Measurements from ENCODE around the gene CNGB1. TPM values are rescaled to one million over a fixed set of nuclear protein-coding genes. Genes with fewer than 3 reads are reported as not detected.
"Not testable (repeated sequence)": the region's sequence is repeated elsewhere in the genome, so short reads cannot be mapped to it uniquely, and the experiment has no call there.

Gene CNGB1
- total RNA-seq, 1 donor from 2014 or later = not detected

- Histone ChIP-seq H3K36me3 (no peaks in the 10 kb centered on the region), H3K9me3 (ENCODE audit: low read depth) (no peaks in the 10 kb centered on the region), H4K20me1 (ENCODE audit: low read depth) (no peaks in the 10 kb centered on the region), H3K4me2 (peak overlapping the region; percentile 73), H3K27ac (no peak overlapping the region), H3K27me3 (no peaks in the 10 kb centered on the region), H2AFZ (replicated peaks) (no peak overlapping the region), H3K4me3 (peak overlapping the region; percentile 44), H3K79me2 (ENCODE audit: low read depth) (no peaks in the 10 kb centered on the region), H3K4me1 (peaks cover 8% of the 10 kb centered on the region), H3F3A (ENCODE audit: low read depth) (no peaks in the 10 kb centered on the region), H3K9ac (no peak overlapping the region)
- Mint-ChIP-seq H3K9me3 (no peaks in the 10 kb centered on the region), H3K27me3 (ENCODE audit: insufficient read depth, low read depth) (peaks cover 6% of the 10 kb centered on the region), H3K27ac (no peak overlapping the region), H3K4me3 (peak overlapping the region; percentile 58), H3K36me3 (no peaks in the 10 kb centered on the region), H3K4me1 (peaks cover 10% of the 10 kb centered on the region)
- TF ChIP-seq CTCF (IDR thresholded peaks at IDR 0.05) (no peak), EZH2phosphoT487 (IDR thresholded peaks at IDR 0.05) (no peak), EZH2 (IDR thresholded peaks at IDR 0.05) (no peak)
- DNase-seq (ENCODE audit: low spot score) = peak; percentile 50
Measured at GRCh38 chr16:57873218-57873617, 97.7 kb downstream of the CNGB1 start.

- not testable (repeated sequence) for H3K9me3 ChIP-seq (ENCODE audit: low read depth); H3K27me3 Mint-ChIP-seq (ENCODE audit: insufficient read depth, low read depth); H3F3A ChIP-seq (ENCODE audit: low read depth); H3K9me3 Mint-ChIP-seq; H3K9ac ChIP-seq; H3K4me3 Mint-ChIP-seq; H3K36me3 Mint-ChIP-seq; H4K20me1 ChIP-seq (ENCODE audit: low read depth); DNase-seq (ENCODE audit: low spot score); H3K4me1 Mint-ChIP-seq; H3K79me2 ChIP-seq (ENCODE audit: low read depth); H3K36me3 ChIP-seq; H3K27me3 ChIP-seq; H2AFZ ChIP-seq (replicated peaks); H3K4me1 ChIP-seq; H3K27ac Mint-ChIP-seq; H3K27ac ChIP-seq
- Histone ChIP-seq H3K4me3 (peak overlapping the region; percentile 44), H3K4me2 (peak overlapping the region; percentile 73)
Measured at GRCh38 chr16:57872764-57873163, 98.2 kb downstream of the CNGB1 start.

- DNase-seq (ENCODE audit: low spot score) = no peak
- no peak overlapping the region for H3K4me3 ChIP-seq
- Mint-ChIP-seq H3K4me3 (no peak overlapping the region), H3K36me3 (no peaks in the 10 kb centered on the region), H3K9me3 (no peaks in the 10 kb centered on the region), H3K27me3 (ENCODE audit: insufficient read depth, low read depth) (peaks cover 5% of the 10 kb centered on the region), H3K27ac (no peak overlapping the region), H3K4me1 (peaks cover 10% of the 10 kb centered on the region)
- H3K4me2 ChIP-seq = no peak overlapping the region
- TF ChIP-seq EZH2 (IDR thresholded peaks at IDR 0.05) (no peak), EZH2phosphoT487 (IDR thresholded peaks at IDR 0.05) (no peak), CTCF (IDR thresholded peaks at IDR 0.05) (no peak)
- H3F3A ChIP-seq (ENCODE audit: low read depth) = no peaks in the 10 kb centered on the region
- no peaks in the 10 kb centered on the region for H3K36me3 ChIP-seq
- H3K79me2 ChIP-seq (ENCODE audit: low read depth) = no peaks in the 10 kb centered on the region
- H3K27ac ChIP-seq = no peak overlapping the region
- H2AFZ ChIP-seq (replicated peaks) = no peak overlapping the region
- no peaks in the 10 kb centered on the region for H3K9me3 ChIP-seq (ENCODE audit: low read depth)
- peaks cover 8% of the 10 kb centered on the region for H3K4me1 ChIP-seq
- H3K27me3 ChIP-seq = no peaks in the 10 kb centered on the region
- H3K9ac ChIP-seq = no peak overlapping the region
- no peaks in the 10 kb centered on the region for H4K20me1 ChIP-seq (ENCODE audit: low read depth)
Measured at GRCh38 chr16:57871456-57871855, 99.5 kb downstream of the CNGB1 start.

GRCh38 chr16:57870753-57871454, 100.0 kb downstream of the CNGB1 start:
- Histone ChIP-seq H3F3A (ENCODE audit: low read depth) (no peaks in the 10 kb centered on the region), H3K79me2 (ENCODE audit: low read depth) (no peaks in the 10 kb centered on the region), H3K4me3 (no peak overlapping the region), H3K4me1 (peaks cover 8% of the 10 kb centered on the region), H3K27me3 (no peaks in the 10 kb centered on the region), H4K20me1 (ENCODE audit: low read depth) (no peaks in the 10 kb centered on the region), H2AFZ (replicated peaks) (no peak overlapping the region), H3K9ac (no peak overlapping the region), H3K9me3 (ENCODE audit: low read depth) (no peaks in the 10 kb centered on the region), H3K4me2 (no peak overlapping the region), H3K27ac (no peak overlapping the region), H3K36me3 (no peaks in the 10 kb centered on the region)
- no peak for DNase-seq (ENCODE audit: low spot score)
- Mint-ChIP-seq H3K27me3 (ENCODE audit: insufficient read depth, low read depth) (peaks cover 2% of the 10 kb centered on the region), H3K36me3 (no peaks in the 10 kb centered on the region), H3K4me3 (no peak overlapping the region), H3K9me3 (no peaks in the 10 kb centered on the region), H3K4me1 (peaks cover 10% of the 10 kb centered on the region), H3K27ac (no peak overlapping the region)
- TF ChIP-seq CTCF (IDR thresholded peaks at IDR 0.05) (no peak), EZH2 (IDR thresholded peaks at IDR 0.05) (no peak), EZH2phosphoT487 (IDR thresholded peaks at IDR 0.05) (no peak)
